Transverse colon (tissue), 4 donors: ENCODE data around the gene SH3TC2. TPM values are rescaled to one million over a fixed set of nuclear protein-coding genes. Genes with fewer than 3 reads are reported as not detected.

Experiments used
- DNase-seq: peaks from one replicate; pipeline ENCODE4 v3.0.0-alpha.2; 2019
- H3K27ac ChIP-seq, 4 donors: fragments of 200-600 bp; sonication (generic); 2 replicates each; pipeline ENCODE4 v1.5.1; 2016 to 2018; ENCODE audit warnings: inconsistent platforms in 4 of 4
- H3K27me3 ChIP-seq: fragments of 200-600 bp; sonication (generic); 2 replicates; pipeline ENCODE4 v1.5.1; 2017; ENCODE audit warnings: inconsistent platforms
- H3K36me3 ChIP-seq, 4 donors: fragments of 200-600 bp; sonication (generic); 2 replicates each; pipeline ENCODE4 v1.5.1; 2017 to 2019; ENCODE audit warnings: inconsistent platforms in 4 of 4
- H3K4me1 ChIP-seq, 4 donors: fragments of 200-600 bp; sonication (generic); 2 replicates each; pipeline ENCODE4 v1.5.1; 2017 to 2020; ENCODE audit warnings: inconsistent platforms in 4 of 4
- H3K4me3 ChIP-seq, 4 donors: fragments of 200-600 bp; sonication (generic); 1 replicate in 1 of 4; 2 replicates in 3 of 4; pipeline versions ENCODE4 v1.5.1 to v1.6.1; 2017 to 2019; ENCODE audit warnings: inconsistent platforms in 4 of 4
- H3K9me3 ChIP-seq, 2 donors: fragments of 200-600 bp; sonication (generic); 2 replicates each; pipeline ENCODE4 v1.5.1; 2017 to 2019; ENCODE audit warnings: inconsistent platforms in 2 of 2
- CTCF ChIP-seq, 5 experiments: fragments of 200-600 bp in 3 of 5; fragments of 450-650 bp in 2 of 5; sonication (generic) in 3 of 5; IDR thresholded peaks; 1 replicate in 2 of 5; 2 replicates in 3 of 5; pipeline ENCODE4 v1.5.1; 2016 to 2017; ENCODE audit warnings: antibody characterized with exemption in 5 of 5, inconsistent platforms in 3 of 5, mild to moderate bottlenecking in 2 of 5, moderate library complexity in 1 of 5
- EP300 ChIP-seq: sonication (generic); formaldehyde crosslinking; IDR thresholded peaks from one replicate; pipeline ENCODE4 v1.6.1; 2017; ENCODE audit warnings: antibody characterized with exemption, low read depth
- POLR2A ChIP-seq: fragments of 450-650 bp; IDR thresholded peaks from one replicate; pipeline ENCODE4 v1.6.1; 2016; ENCODE audit warnings: antibody characterized with exemption, mild to moderate bottlenecking, moderate library complexity
- POLR2AphosphoS5 ChIP-seq, 3 donors: sonication (generic); formaldehyde crosslinking; IDR thresholded peaks; one replicate each; pipeline ENCODE4 v1.6.1; 2016; ENCODE audit warnings: antibody characterized with exemption in 3 of 3
- WGBS, 2 donors: methylation state at CpG; one replicate each; pipeline ENCODE4 v1.1.5; 2018; ENCODE audit warnings: low coverage in 1 of 2; 5-methylcytosine and 5-hydroxymethylcytosine counted together
- in situ Hi-C, 4 donors: fragments of 200-750 bp; cut with MboI; loops; one replicate each; pipeline versions ENCODE4 v1.15.0 to v1.15.1; 2017; ENCODE audit warnings: low sequenced_read_pairs in 3 of 4, low pct_ligation_motif_present in 1 of 4, low pct_unique_long_range_greater_than_20kb in 1 of 4
- intact Hi-C: fragments of 100-400 bp; cut with DNase I; formaldehyde crosslinking; loops from one replicate; pipeline ENCODE4 v1.15.1; 2023; ENCODE audit warnings: low total_unique reads
- total RNA-seq, 4 donors: library from RNA; depleted of rRNA; stranded (reverse); fragments of >200 nt; gene quantifications; one replicate each; pipeline ENCODE4 v1.1.0, GENCODE V29; 2016

SH3TC2 gene
- total RNA-seq, 4 donors from 2014 or later = 0.55 to 1.6 (median 1.5) TPM; not detected in 1

- WGBS, 2 donors = 82 to 85% methylated on average over 3 of the region's 3 CpGs
- no peaks in the 10 kb centered on the region for H3K4me1 ChIP-seq
- no peak for DNase-seq
- H3K27me3 ChIP-seq = no peaks in the 10 kb centered on the region
- no peak overlapping the region for H3K4me3 ChIP-seq
- in situ Hi-C loops (loop anchor here (10.0 to 25.0 kb wide), 5 partner anchors 294 to 844 kb away; no protein-coding TSS in a partner anchor), intact Hi-C loops (no loop called here)
- no peak overlapping the region for H3K27ac ChIP-seq
- no peaks in the 10 kb centered on the region for H3K36me3 ChIP-seq
- TF ChIP-seq POLR2A (no peak), CTCF (IDR thresholded peaks at IDR 0.05) (no peak), POLR2AphosphoS5 (IDR thresholded peaks at IDR 0.05) (no peak), EP300 (no peak)
- H3K9me3 ChIP-seq = no peaks in the 10 kb centered on the region
Measured at GRCh38 chr5:149030838-149031397, 31.9 kb downstream of the SH3TC2 start.

- DNase-seq = no peak
- Histone ChIP-seq H3K4me3 (no peak overlapping the region), H3K4me1 (no peaks in the 10 kb centered on the region), H3K9me3 (no peaks in the 10 kb centered on the region), H3K36me3 (no peaks in the 10 kb centered on the region), H3K27ac (no peak overlapping the region), H3K27me3 (no peaks in the 10 kb centered on the region)
- TF ChIP-seq POLR2A (no peak), EP300 (no peak), POLR2AphosphoS5 (IDR thresholded peaks at IDR 0.05) (no peak), CTCF (IDR thresholded peaks at IDR 0.05) (no peak)
- 87% methylated on average over 3 of the region's 3 CpGs; no CpG with 5 or more reads in 1 of the 2 donors for WGBS, 2 donors
- in situ Hi-C loops (loop anchor here (10.0 to 25.0 kb wide), 5 partner anchors 293 to 843 kb away; no protein-coding TSS in a partner anchor), intact Hi-C loops (no loop called here)
Measured at GRCh38 chr5:149030392-149030791, 32.5 kb downstream of the SH3TC2 start.

GRCh38 chr5:149028984-149029383 lies 33.9 kb downstream of the SH3TC2 start:
- H3K4me1 ChIP-seq = no peaks in the 10 kb centered on the region
- no peak overlapping the region for H3K4me3 ChIP-seq
- DNase-seq = no peak
- intact Hi-C loops = no loop called here
- no peaks in the 10 kb centered on the region for H3K9me3 ChIP-seq
- 67 to 83% methylated on average over 1 to 5 of the region's 5 CpGs for WGBS, 2 donors
- no peaks in the 10 kb centered on the region for H3K27me3 ChIP-seq
- no peaks in the 10 kb centered on the region for H3K36me3 ChIP-seq
- no peak overlapping the region for H3K27ac ChIP-seq
- in situ Hi-C loops = loop anchor here in 3 of 4 donors (25.0 kb wide), 3 partner anchors 292 to 842 kb away; no protein-coding TSS in a partner anchor
- TF ChIP-seq CTCF (IDR thresholded peaks at IDR 0.05) (no peak), POLR2AphosphoS5 (IDR thresholded peaks at IDR 0.05) (no peak), POLR2A (no peak), EP300 (no peak)

- in situ Hi-C loops (loop anchor here in 3 of 4 donors (25.0 kb wide), 3 partner anchors 291 to 841 kb away; no protein-coding TSS in a partner anchor), intact Hi-C loops (no loop called here)
- TF ChIP-seq EP300 (no peak), POLR2A (no peak), CTCF (IDR thresholded peaks at IDR 0.05) (no peak), POLR2AphosphoS5 (IDR thresholded peaks at IDR 0.05) (no peak)
- no peak overlapping the region for H3K4me3 ChIP-seq
- H3K27me3 ChIP-seq = no peaks in the 10 kb centered on the region
- no peak for DNase-seq
- H3K9me3 ChIP-seq = no peaks in the 10 kb centered on the region
- peaks cover 0 to under 1% (median 0%) of the 10 kb centered on the region in 4 donors for H3K4me1 ChIP-seq
- 88% methylated on average over 6 of the region's 6 CpGs; no CpG with 5 or more reads in 1 of the 2 donors for WGBS, 2 donors
- no peaks in the 10 kb centered on the region for H3K36me3 ChIP-seq
- H3K27ac ChIP-seq = no peak overlapping the region
Measured at GRCh38 chr5:149028161-149028560, 34.7 kb downstream of the SH3TC2 start.
